SK-N-MC (cell line): ENCODE measurements around the gene LMOD1.
"Not testable (repeated sequence)": the region's sequence is repeated elsewhere in the genome, so short reads cannot be mapped to it uniquely, and the experiment has no call there.

ENCODE experiments used
- DNase-seq: peaks from one replicate; pipeline ENCODE4 v3.0.0-alpha.2; 2011; ENCODE audit warnings: low read depth, low spot score
- H3K27ac ChIP-seq: fragments of 200-600 bp; sonication (generic); 2 replicates; pipeline ENCODE4 v1.5.1; 2016; ENCODE audit warnings: mixed run types
- H3K36me3 ChIP-seq: fragments of 200-600 bp; sonication (generic); 2 replicates; pipeline ENCODE4 v1.6.1; 2017; ENCODE audit warnings: antibody characterized with exemption, low read length, mixed read lengths; ENCODE audit not compliant: insufficient read depth
- H3K4me3 ChIP-seq: fragments of 200-600 bp; sonication (generic); 2 replicates; pipeline ENCODE4 v1.5.1; 2016
- H3K9ac ChIP-seq: fragments of 200-600 bp; sonication (generic); 2 replicates; pipeline ENCODE4 v1.8.0; 2017; ENCODE audit warnings: mixed run types, mixed read lengths; ENCODE audit not compliant: insufficient read length
- H3K9me3 ChIP-seq: fragments of 200-600 bp; sonication (generic); 2 replicates; pipeline ENCODE4 v1.6.1; 2017; ENCODE audit warnings: low read depth, mild to moderate bottlenecking, antibody characterized with exemption, low read length, moderate library complexity, mixed read lengths
- EZH2 ChIP-seq: fragments of 200-600 bp; sonication (generic); IDR thresholded peaks from one replicate; pipeline ENCODE4 v1.6.1; 2017; ENCODE audit warnings: antibody characterized with exemption
- FOXP2 ChIP-seq: optimal IDR thresholded peaks from 2 replicates; pipeline ENCODE3; 2011; ENCODE audit warnings: mild to moderate bottlenecking, moderate library complexity; ENCODE audit not compliant: insufficient read depth; ENCODE audit errors: extremely low read length, control extremely low read depth
- POLR2AphosphoS5 ChIP-seq: IDR thresholded peaks from 2 replicates; pipeline ENCODE4 v1.6.1; 2012; ENCODE audit warnings: mild to moderate bottlenecking, low read depth, low read length, borderline replicate concordance

The LMOD1 gene

GRCh38 chr1:201982082-201982622, 35.8 kb upstream of the LMOD1 start:
- DNase-seq: no peak
- Histone ChIP-seq H3K4me3 (peak overlapping the region; percentile 89), H3K27ac (no peak overlapping the region), H3K9me3 (no peaks in the 10 kb centered on the region), H3K36me3 (no peaks in the 10 kb centered on the region), H3K9ac (no peak overlapping the region)
- TF ChIP-seq EZH2: no peak
- TF ChIP-seq POLR2AphosphoS5: no peak
- TF ChIP-seq FOXP2: no peak

GRCh38 chr1:201970334-201971159, 24.2 kb upstream of the LMOD1 start:
- peaks cover 49% of the 10 kb centered on the region for H3K36me3 ChIP-seq
- H3K9me3 ChIP-seq: no peaks in the 10 kb centered on the region
- no peak for DNase-seq
- TF ChIP-seq EZH2 (no peak), FOXP2 (no peak), POLR2AphosphoS5 (no peak)
- H3K9ac ChIP-seq: no peak overlapping the region
- H3K4me3 ChIP-seq: no peak overlapping the region
- H3K27ac ChIP-seq: peak overlapping the region; percentile 52; the same call in 1 of the 2 replicates

DNA sequence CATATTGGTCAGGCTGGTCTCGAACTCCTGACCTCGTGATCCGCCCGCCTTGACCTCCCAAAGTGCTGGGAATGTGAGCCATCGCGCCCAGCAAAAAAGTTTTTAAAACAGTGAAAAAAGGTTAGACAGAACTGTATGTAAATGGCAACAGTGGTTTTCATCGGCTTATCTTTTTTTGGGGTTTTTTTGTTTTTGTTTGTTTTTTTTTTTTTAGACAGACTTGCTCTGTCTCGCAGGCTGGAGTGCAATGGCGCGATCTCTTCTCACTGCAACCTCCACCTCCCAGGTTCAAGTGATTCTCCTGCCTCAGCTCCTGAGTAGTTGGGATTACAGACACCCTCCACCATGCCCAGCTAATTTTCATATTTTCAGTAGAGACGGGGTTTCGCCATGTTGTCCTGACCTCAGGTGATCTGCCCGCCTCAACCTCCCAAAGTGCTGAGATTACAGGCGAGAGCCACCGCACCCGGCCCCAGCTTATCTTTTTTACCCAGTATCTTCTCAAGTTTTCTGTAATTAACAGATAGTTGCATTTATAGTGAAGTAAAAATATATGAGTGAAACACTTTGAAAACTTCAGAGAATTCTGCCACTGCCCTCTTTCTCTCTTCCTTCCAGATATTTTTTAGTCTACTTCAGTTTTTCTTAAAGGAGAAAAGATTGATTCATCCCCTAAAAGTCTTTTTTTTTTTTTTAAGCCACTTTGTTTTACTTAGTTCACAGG, 22.0 kb upstream of the LMOD1 start:
- H3K9me3 ChIP-seq: no peaks in the 10 kb centered on the region
- no peak overlapping the region for H3K4me3 ChIP-seq
- peaks cover 66% of the 10 kb centered on the region for H3K36me3 ChIP-seq
- peak overlapping the region; percentile 30; the same call in 1 of the 2 replicates for H3K27ac ChIP-seq
- H3K9ac ChIP-seq: no peak overlapping the region
- no peak for DNase-seq
- no peak for TF ChIP-seq FOXP2
- TF ChIP-seq EZH2: no peak
- TF ChIP-seq POLR2AphosphoS5: no peak

DNA sequence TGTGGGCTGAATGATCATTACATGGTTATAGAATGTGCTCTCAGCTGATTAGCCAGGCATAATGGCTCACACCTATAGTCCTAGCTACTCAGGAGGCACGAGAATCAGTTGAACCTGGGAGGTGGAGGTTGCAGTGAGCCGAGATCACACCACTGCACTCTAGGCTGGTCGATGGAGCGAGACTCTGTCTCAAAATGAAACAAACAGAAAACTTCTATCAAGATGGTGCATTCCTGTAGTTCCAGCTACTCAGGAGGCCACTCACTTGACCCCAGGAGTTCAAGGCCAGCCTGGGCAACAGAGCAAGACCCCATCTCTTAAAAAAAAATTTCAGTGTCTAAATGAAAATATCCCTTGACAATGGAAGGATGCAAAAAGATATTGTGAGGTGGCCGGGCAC, 19.8 kb upstream of the LMOD1 start:
- no peak overlapping the region for H3K27ac ChIP-seq
- peaks cover 88% of the 10 kb centered on the region for H3K36me3 ChIP-seq
- DNase-seq: no peak
- H3K9me3 ChIP-seq: no peaks in the 10 kb centered on the region
- TF ChIP-seq EZH2 (no peak), FOXP2 (no peak), POLR2AphosphoS5 (no peak)
- H3K4me3 ChIP-seq: no peak overlapping the region
- H3K9ac ChIP-seq: no peak overlapping the region

DNA sequence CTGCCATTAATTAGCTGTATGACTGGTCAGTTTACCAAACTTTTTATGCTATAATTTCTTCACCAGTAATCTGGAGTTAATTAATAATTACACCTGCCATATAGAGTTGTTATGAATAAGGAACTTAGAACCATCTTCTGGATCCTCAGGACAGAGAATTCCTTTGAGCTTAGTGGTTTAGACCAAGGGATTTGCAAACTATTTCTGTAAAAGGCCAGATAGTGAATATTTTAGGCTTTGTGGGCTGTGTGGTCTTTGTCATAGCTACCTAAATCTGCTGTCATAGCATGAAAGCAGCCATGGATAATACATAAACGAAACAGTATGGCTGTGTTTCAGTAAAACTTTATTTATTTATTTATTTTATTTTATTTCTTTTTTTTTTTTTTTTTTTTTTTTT, 17.9 kb upstream of the LMOD1 start:
- Histone ChIP-seq H3K9me3 (no peaks in the 10 kb centered on the region), H3K36me3 (peaks cover 77% of the 10 kb centered on the region)
- no peak for DNase-seq

DNA sequence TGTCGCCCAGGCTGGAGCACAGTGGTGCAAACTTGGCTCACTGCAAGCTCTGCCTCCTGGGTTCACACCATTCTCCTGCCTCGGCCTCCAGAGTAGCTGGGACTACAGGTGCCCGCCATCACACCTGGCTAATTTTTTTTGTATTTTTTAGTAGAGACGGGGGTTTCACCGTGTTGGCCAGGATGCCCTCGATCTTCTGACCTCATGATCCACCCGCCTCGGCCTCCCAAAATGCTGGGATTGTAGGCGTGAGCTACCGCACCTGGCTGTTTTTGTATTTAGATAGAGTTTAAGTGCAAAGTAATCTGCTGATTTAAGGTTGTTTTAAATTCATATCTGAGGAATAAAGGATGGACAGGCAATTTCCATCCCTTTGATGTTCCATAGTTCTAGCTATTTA, 16.0 kb upstream of the LMOD1 start:
- H3K36me3 ChIP-seq: peaks cover 77% of the 10 kb centered on the region
- not testable (repeated sequence) for H3K27ac ChIP-seq, H3K9me3 ChIP-seq, H3K9ac ChIP-seq, H3K4me3 ChIP-seq, DNase-seq

More for the DNA sequence above, 17.9 kb upstream of the LMOD1 start:
- Histone ChIP-seq H3K9ac (no peak overlapping the region), H3K4me3 (no peak overlapping the region), H3K27ac (no peak overlapping the region)
- TF ChIP-seq POLR2AphosphoS5: no peak
- TF ChIP-seq FOXP2: no peak
- TF ChIP-seq EZH2: no peak

DNA sequence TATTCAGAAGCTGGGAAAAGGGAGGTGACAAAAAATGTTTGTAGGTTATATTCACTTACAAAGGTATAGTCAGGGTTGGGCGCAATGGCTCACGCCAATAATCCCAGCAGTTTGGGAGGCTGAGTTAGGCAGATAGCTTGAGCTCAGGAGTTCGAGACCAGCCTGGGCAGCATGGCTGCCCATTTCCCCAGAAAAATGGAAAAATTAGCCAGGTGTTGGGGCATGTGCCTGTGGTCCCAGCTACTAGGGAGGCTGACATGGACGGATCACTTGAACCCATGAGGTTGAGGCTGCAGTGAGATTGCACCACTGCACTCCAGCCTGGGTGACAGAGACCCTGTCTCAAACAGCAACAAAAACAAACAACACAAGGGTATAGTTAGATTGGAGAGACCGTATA, 12.0 kb upstream of the LMOD1 start:
- no peaks in the 10 kb centered on the region for H3K9me3 ChIP-seq
- no peak overlapping the region for H3K9ac ChIP-seq
- H3K36me3 ChIP-seq: peaks cover 53% of the 10 kb centered on the region
- no peak for TF ChIP-seq FOXP2
- TF ChIP-seq EZH2: no peak
- no peak overlapping the region for H3K27ac ChIP-seq
- no peak for DNase-seq
- no peak overlapping the region for H3K4me3 ChIP-seq

- DNase-seq: no peak
- TF ChIP-seq FOXP2 (no peak), POLR2AphosphoS5 (no peak), EZH2 (no peak)
- no peaks in the 10 kb centered on the region for H3K9me3 ChIP-seq
- peak overlapping the region; percentile 89 for H3K4me3 ChIP-seq
- H3K36me3 ChIP-seq: peaks cover 28% of the 10 kb centered on the region
- H3K9ac ChIP-seq: peak overlapping the region; percentile 89
- H3K27ac ChIP-seq: peak overlapping the region; percentile 36; the same call in 1 of the 2 replicates
Measured at GRCh38 chr1:201955729-201956143, 9.4 kb upstream of the LMOD1 start.
